Dermis blood vessel endothelial cell (primary cell): ENCODE data around the gene GCN1. TPM values are rescaled to one million over a fixed set of nuclear protein-coding genes. Genes with fewer than 3 reads are reported as not detected.
"Not testable (repeated sequence)": the region's sequence is repeated elsewhere in the genome, so short reads cannot be mapped to it uniquely, and the experiment has no call there.

Experiments used
- DNase-seq: peaks from one replicate; pipeline ENCODE4 v3.0.0; 2010
- total RNA-seq: library from RNA; depleted of rRNA; stranded (reverse); fragments of >200 nt; gene quantifications from 2 replicates; pipeline ENCODE4 v1.2.3, GENCODE V29; 2014

Gene GCN1, protein sequence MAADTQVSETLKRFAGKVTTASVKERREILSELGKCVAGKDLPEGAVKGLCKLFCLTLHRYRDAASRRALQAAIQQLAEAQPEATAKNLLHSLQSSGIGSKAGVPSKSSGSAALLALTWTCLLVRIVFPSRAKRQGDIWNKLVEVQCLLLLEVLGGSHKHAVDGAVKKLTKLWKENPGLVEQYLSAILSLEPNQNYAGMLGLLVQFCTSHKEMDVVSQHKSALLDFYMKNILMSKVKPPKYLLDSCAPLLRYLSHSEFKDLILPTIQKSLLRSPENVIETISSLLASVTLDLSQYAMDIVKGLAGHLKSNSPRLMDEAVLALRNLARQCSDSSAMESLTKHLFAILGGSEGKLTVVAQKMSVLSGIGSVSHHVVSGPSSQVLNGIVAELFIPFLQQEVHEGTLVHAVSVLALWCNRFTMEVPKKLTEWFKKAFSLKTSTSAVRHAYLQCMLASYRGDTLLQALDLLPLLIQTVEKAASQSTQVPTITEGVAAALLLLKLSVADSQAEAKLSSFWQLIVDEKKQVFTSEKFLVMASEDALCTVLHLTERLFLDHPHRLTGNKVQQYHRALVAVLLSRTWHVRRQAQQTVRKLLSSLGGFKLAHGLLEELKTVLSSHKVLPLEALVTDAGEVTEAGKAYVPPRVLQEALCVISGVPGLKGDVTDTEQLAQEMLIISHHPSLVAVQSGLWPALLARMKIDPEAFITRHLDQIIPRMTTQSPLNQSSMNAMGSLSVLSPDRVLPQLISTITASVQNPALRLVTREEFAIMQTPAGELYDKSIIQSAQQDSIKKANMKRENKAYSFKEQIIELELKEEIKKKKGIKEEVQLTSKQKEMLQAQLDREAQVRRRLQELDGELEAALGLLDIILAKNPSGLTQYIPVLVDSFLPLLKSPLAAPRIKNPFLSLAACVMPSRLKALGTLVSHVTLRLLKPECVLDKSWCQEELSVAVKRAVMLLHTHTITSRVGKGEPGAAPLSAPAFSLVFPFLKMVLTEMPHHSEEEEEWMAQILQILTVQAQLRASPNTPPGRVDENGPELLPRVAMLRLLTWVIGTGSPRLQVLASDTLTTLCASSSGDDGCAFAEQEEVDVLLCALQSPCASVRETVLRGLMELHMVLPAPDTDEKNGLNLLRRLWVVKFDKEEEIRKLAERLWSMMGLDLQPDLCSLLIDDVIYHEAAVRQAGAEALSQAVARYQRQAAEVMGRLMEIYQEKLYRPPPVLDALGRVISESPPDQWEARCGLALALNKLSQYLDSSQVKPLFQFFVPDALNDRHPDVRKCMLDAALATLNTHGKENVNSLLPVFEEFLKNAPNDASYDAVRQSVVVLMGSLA (N-terminal part only)
- 162 and 166 TPM in 2 replicates for total RNA-seq

- peak; percentile 83 for DNase-seq
Measured at GRCh38 chr12:120194534-120195395, at the start of gene GCN1. TSS of gene GCN1 (minus strand) at chr12:120194715. CDS start at chr12:120194697, 18 bp downstream.

DNA sequence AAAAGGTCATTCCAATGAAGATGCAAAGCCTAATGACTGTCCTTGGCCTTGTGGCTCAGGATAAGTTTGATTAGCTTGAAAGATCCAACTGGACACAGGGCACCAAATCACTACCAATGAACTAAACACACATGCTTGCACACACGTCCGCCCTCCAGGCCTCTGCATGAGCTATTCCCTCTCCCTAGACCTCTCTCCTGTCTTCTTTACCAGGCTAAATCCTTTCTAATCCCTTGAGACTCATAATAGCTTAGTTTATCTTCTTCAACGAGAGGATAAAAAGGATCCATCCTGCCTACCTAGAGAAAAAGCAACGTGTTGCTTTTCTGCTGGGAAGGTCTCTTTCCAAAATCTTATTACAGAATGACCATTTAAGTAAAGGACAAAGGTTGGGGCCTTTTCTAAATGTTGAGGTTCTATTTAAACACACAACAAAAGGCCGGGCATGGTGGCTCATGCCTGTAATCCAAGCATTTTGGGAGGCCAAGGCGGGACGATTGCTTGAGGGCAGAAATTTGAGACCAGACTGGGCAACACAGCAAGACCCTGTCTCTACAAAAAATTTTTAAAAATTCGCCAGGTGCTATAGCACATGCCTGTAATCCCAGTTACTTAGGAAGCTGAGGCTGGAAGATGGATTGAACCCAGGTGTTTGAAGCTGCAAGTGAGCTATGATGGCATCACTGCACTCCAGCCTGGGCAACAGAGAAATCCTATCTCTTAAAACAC lies 48.6 kb upstream of the GCN1 start:
- DNase-seq = peak; percentile 22

- DNase-seq = peak; percentile 96
Measured at GRCh38 chr12:120242275-120242799, 47.8 kb upstream of the GCN1 start.

- peak; percentile 82 for DNase-seq
Measured at GRCh38 chr12:120241561-120242274, 47.2 kb upstream of the GCN1 start.

DNA sequence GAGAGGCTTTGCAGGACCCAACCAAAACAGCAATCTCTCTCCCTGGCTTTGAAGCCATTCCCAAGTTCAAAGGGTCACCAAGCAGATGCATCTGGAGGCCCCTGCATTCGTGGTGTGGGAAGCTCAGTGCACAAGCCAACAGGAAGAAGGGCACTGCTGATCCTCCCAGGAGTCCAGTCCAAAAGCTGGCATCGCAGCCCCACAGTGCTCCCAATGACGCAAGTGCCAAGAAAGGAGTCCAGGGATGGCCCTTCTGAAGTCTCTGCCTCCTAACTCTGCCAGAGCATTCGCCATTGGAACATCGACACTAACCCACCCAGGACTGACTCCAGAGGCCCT lies 45.9 kb upstream of the GCN1 start:
- peak; percentile 88 for DNase-seq

DNA sequence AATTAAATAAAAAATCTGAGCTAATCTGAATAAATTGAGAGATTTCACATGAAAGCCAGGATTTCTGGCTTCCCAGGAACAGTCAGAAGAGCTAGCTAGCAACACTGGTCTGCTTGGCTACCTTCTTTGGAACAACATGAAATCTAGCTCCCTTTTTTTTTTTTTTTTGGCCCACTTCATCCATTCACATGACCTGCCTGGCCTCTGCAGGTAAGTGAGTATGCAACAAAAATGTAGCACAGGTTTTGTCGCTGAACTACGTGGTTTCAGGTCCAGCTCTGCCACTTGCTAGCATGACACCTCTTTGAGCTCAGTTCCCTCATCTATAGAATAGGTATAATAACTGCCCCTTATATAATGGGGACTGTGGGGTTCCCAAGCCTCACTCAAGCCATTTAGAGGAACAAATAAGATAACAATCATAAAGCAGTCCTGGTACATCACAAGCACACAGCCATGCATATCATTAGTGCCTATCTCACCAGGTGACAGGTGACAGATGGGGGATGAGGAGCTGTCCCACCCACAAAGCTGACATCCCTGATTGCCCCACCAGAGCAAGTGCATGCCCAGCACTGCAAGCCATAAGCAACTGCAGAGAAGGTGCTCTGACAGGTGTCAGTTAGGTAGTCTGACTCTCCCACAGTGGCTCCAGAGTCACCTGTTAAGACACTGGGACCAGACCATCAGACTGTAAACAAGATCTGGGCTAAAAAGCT lies 45.4 kb upstream of the GCN1 start:
- no peak for DNase-seq

DNA sequence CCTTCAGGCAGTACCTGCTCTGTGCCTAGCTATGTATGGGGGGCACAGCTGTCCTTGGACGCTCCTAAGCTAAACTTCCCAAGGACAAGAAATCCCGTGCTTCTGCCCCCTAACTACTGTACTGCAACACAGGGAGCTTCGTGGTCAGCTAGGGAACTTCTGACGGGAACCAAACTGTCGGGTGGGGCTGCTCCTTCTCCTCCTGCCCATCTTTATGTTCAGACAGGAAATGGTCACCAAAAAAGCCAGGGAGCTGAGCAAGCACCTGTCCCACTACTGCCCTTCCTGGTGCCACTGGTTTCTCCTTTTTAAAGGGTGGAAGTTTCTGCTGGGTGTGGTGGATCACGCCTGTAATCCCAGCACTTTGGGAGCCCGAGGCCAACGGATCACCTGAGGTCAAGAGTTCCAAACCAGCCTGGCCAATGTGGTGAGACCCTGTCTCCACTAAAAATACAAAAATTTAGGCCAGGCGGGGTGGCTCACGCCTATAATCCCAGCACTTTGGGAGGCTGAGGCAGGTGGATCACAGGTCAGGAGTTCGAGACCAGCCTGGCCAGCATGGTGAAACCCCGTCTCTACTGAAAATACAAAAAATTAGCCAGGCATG lies 44.4 kb upstream of the GCN1 start:
- no peak for DNase-seq

DNA sequence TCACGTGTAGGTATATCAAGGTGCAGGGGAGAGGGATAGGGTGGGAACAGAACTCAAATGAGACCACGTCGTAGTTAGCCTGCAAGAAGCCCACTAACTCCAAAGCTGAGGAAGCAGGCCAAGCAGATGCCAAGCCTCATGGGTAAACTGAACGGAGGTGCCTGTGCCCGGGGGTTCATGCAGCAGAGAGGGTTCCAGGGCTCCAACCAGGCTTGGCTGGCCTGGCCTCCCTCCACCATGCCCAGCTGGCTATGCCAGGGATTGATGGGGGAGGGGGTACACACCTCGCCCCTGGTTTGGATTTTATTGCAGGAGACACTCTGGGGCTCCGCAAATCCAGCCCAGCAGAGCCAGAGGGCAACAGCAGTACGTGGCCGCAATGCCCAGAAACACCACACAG lies 43.7 kb upstream of the GCN1 start:
- DNase-seq = no peak

DNA sequence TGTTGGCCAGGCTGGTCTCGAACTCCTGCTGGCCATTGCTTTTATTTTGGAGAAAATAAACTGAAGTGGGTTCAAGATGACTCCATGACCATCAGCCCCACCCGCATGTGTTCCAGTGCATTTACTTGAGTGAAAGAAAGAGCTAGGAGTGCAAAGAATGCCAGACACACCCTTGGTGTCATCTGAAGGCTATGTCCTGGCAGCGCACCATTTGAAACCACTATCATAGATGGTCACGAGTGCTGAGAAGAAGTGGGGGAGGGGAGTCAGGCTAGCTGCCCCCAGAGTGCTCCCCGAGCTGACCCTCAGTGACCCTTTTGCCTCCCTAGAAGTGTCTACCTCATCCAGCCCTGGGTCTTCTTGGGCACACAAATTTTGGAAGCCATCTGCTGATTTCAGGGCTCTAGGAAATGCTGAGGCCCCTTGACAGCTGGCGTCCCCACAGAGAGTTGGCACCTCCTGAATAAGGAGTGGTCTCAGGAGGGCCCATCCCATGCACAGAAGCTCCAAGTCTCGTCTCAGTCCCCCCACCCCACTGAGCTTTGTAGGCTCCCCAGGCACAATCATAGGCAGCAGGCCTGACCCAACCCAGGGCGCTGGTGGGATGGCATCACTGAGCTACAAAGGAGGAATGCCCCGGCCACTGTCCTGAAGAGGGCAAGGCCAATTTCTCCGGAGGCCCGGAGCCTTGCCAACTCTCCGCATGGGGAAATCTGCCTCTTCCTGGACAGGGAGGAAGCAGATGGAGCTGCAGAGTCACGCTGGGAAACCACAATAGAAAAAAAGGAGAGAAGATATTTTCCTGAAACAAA lies 43.1 kb upstream of the GCN1 start:
- DNase-seq = peak; percentile 92

DNA sequence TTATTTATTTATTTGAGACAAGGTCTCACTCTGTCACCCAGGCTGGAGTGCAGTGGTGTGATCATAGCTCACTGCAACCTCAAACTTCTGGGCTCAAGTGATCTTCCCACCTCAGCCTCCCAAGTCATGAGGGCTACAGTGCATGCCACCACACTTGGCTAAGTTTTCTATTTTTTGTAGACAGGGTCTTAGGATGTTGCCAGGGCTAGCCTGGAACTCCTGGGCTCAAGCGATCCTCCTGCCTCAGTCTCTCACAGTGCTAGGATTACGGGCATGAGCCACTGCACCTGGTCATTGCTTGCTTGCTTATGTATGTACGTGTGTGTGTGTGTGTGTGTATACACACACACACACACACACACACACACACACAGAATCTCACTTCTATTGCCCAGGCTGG lies 42.3 kb upstream of the GCN1 start:
- DNase-seq = not testable (repeated sequence)

GRCh38 chr12:120235369-120236323 lies 41.1 kb upstream of the GCN1 start:
- DNase-seq = peak; percentile 49

DNA sequence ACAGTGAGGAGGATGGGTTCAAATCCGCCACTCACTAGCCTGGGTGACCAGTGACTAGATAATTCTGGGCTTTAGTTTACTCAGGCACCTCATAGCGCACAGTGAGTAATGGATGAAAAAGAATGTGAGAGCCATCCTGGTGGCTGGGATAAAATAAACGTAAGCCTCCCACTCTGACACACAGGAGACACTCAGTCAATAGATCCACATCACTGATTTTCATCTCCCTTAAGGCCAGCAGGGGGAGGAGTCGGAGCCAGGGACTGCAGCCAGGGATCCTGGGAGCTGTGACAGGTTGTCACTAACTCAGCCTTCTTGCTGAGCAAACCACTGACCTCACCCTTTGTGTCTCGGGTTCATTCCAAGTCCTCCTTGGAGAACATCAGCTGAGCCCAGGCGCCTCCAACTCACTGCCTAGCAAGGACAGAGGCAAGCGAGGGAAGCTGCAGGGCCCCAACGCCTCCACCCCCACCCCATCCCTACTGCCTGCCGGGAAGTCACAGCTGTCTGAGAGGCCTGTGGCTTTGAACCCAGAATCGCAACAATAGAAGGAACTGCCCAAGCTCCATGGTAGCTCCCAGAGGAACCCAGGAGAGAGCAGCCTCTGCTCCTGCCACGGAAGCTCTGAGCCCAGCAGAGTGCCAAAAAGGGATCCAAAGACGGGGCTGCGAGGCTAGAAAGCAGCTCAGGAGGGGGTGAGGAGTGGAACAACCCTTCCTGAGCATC lies 40.3 kb upstream of the GCN1 start:
- DNase-seq = peak; percentile 90

DNA sequence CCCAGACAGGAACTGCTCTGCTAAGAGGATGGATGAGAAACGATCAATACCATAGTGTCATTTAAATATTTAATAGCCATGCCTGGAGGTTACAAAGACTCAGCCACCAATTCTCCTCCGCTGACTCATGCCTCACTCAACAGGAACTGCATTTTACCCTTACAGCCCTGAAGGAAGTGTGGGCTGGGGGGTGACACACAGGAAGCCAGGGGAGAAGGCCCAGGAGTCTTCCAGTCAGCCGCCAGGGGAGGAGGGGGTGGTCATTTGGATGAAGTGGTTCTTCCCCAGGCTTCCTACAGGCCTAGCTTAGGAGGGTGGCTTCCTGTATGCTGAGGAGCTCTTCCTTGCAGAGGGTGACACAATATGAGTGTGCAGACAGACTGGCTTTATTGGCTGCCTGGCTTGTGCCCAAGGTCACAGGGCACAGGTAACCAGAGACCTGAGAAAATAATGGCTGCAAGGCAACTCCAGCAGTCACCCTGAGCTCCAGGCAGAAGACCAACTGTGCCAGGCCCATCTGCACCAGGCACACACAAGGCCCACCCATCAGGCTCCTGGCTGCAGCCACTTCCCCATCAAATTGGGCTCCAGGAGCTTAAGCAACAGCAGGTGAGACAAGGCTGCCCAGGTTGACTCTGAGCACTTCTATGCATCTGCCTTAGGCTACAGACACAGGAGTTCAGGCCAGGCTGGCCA lies 36.9 kb upstream of the GCN1 start:
- peak; percentile 97 for DNase-seq

GRCh38 chr12:120230974-120231315 lies 36.4 kb upstream of the GCN1 start:
- DNase-seq = no peak

DNA sequence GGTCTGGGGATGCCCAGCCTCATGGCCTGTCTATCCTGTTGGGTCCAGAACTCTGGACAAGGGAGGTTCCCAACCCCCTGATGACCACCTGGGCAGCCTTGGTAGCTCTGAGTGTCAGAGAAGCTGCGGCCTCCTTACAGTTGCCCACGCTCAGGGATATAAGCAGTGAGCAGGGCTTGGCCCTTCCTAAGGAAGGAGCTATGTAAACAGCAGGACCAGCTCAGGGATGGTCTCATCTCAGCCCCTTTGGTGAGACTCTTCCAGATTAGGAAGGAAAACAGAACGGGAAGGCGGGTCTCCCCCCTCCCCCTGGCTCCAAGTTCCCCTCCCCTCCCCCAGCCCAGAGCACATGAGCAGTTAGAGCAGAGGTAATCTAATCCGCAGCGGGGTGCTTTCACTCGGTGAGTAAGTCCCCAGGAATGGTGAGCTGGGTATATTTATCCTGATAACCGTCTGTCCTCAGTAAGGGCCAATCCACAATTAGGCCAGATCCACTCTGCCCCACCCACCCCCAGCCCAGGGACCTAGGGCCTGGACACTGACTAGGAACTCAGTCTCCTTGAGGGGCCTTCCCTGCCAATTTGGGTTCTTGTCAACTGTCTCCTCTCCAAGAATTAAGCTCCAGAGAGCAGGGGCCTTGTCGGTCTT lies 35.9 kb upstream of the GCN1 start:
- peak; percentile 85 for DNase-seq
